Non-pigmented ciliary epithelial cell (primary cell): ENCODE data around the gene MC2R.
"Not testable (repeated sequence)": the region's sequence is repeated elsewhere in the genome, so short reads cannot be mapped to it uniquely, and the experiment has no call there.

Experiments
- DNase-seq: peaks from one replicate; pipeline ENCODE4 v3.0.0-alpha.2; 2010; ENCODE audit warnings: low read depth

The MC2R gene

DNA sequence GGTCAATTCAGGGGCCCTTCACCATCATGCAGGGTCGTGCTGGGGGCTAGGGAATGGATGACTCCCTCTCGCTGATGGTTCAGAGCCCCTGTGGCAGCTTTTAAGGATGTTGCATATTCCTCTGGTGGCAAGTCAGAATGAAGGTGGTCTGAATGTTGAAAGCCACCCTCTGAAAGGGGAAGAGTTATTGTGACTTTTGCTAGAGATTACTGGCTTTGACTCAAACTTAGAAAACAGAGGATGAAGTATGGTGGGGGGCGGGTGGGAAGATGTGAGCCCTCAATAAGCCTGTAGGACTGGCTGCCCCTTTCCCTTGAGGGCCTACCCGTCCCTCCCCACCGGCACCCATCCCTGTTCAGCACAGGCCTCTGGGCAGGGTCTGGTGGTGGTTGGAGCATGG is 23.2 kb downstream of the MC2R start:
- DNase-seq, result no peak

DNA sequence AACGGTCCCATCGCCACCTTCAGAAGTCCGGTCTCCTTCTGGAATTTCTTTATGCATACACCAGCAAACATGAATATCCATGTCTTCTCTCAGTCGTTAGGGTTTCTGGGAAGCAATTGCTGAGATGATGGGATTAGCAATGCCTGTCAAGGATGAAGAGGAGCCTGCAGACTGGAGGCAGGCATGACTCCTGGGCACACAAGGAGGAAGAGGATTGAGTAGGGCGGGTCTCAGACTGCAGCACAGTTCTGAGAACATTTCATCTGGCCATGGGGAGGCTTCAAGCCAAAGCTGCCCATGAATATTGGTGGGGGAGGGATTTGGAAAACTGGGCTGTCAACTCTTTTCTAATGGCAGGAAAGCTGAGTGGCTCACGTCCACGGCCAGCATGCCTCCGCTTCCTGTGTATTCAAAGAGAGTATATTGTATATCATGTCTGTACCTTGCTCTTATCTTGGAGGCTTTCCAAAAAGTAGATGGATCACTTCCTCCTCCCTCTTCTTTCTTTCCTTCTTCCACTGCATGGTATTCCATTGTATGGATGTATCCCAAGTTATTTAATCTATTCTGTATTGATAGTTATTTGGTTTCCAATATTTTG is 24.5 kb downstream of the MC2R start:
- no peak for DNase-seq

DNA sequence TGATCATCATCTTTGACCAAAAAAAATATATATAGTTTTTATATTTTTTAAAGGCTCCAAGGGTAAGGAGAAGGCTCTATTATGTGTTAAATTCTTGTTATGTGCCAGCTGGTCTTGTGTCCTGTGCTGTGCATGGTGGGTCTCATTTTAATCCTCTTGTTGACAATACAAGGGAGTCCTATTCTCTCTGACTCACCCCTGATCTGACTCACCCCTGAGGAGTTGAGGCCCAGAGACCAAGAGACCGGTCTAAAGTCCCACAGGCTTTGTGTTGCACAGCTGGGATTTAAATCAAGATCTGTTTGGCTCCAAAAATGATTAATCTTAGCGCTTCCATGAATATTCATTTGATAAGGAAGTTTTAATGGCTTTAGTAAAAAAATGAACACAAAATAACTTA is 25.7 kb downstream of the MC2R start:
- no peak for DNase-seq

DNA sequence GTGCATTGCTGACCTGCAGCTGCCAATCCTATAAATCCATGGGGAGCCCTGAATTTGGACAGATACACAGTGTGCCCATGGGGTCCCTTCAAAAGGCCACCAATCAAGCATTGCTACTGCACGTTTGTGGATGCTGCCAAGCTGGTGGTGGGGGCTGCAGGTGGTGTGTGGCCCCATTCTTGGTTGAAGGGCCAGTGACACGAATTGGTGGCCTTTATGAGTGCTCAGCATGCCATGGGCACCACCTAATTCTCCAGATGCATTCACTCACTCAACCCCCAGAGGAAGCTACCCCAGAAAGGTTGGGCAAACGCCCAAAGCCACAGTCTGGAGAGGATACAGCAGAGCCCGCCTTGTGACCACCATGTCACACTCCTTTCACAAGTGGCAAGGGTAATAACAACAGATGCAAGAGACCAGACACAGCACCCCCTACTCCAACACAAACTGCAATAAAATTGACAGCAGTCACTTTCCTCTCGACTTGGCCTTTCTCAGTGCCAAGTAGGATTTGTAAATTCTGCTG is 27.1 kb downstream of the MC2R start:
- no peak for DNase-seq

DNA sequence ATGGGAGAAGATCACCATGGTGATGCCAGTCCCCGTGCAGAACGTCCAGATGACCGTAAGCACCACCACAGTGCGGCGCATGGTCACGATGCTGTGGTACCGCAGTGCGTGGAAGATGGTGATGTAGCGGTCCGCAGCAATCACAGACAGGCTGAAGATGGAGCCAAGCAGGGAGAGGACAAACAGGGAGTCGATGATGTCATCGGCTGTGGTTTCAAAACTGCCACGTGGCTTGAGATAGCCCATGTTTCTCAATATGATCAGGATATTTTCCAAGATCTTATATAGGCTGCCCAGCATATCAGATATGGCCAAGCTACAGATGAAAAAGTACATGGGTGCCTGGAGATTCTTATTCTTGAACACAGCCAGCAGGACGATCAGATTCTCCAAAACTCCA is 30.3 kb downstream of the MC2R start:
- DNase-seq, result no peak

DNA sequence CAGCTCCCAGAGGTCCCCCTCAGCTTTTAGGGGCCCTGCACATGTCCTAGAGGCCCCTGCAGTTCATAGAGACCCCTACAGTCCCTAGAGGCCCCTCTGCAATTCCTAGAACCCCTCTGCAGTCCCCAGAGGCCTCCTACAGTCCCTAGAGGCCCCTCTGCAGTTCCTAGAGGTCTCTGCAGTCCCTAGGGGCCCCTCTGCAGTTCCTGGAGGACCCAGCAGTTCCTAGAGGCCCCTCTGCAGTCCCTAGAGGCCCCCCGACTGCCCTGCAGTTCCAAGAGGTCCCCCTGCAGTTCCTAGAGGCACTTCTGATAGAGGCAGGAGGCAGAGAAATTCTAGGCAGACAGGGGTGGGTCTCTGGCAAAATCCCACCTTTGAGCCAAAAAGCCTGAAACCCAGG is 35.4 kb downstream of the MC2R start:
- DNase-seq, result no peak

DNA sequence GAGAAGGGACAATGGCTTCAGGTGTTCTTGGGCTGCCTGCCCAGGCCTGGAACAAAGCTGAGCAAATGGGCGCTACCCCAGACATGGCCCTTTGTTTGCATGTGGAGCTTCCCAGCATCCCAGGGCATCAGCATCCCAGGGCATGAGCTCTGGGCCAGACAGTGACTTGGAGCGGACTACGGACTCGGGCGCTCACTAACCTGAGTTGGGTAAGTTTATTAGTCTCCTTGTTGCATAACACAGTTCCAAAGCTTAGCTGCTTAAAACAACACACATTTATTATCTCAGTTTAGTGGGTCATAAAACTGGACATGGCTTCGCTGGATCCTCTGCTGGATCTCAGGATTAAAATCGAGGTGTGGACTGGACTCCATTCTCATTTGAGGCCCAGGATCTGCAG is 35.8 kb downstream of the MC2R start:
- DNase-seq, result no peak

DNA sequence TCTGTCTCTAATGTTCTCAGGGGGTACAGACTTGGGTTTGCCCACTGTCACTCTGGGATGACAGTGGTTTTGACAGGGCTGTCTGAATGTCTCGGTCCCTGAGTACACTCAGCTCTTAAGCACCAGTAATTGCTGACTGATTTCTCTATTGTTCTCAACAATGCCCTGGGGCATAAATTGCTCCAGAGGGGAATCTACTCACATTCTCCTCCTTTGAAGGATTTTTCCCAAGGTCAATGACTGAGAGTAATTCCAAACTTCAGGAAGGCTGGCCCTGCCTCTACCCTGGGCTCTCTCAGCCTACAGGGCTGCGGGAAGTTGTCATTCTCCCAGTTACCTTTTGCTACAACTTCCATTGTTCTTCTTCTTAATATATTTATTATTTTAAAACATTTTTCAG is 36.5 kb downstream of the MC2R start:
- no peak for DNase-seq

DNA sequence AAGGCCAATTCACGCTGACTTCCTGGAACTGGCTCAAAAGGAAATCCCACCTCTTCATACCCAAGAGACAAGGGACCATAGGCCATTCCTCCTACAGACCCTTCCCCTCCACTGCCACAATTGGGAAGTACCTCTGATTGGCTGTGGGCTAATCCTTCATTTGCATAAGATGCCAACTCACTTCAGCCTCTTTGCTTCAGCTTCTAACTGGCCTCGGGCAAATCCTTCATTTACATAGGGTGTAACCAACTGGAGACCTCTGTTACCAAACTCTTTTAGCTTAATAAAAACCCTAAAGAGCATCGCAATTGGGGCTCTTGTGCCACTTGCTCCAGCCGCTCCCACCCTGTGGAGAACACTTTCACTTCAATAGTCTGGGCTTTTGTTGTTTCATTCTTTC is 38.2 kb downstream of the MC2R start:
- no peak for DNase-seq

DNA sequence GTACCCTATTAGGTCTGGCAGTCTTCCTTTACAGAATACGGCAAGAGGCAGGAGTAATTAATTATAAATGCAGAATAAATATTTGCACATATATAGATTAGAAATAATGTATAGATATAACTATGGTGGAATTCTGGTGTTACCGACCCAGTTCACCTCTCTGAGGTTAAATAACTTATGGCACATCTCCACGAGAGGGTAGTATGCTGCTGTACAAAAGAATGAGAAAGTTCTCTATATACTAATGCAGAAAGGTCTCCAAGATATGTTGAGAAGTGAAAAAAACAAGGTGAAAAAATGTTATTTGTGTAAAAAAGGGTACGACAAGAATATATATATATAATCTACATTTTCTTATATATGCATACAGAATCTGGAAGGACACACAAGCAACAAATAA is 40.8 kb downstream of the MC2R start:
- DNase-seq, result no peak

DNA sequence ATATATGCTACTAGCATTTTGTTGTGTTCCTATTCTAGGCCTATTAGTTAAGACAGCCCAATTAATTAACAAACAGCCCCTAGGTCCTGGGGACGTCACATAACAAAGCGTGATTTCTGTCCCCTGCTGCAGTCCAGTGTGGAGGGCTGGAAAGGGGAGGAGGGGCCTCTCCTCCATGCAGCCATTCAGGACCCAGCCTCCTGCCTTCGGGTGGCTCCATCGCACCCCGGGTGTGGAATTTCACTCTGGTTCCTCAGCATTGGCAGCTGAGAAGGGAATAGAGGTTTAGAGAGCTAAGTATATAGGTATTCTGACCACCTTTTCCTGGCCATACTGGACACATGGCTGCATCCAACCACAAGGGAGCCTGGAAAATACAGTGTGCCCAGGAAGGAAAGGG is 42.4 kb downstream of the MC2R start:
- no peak for DNase-seq

DNA sequence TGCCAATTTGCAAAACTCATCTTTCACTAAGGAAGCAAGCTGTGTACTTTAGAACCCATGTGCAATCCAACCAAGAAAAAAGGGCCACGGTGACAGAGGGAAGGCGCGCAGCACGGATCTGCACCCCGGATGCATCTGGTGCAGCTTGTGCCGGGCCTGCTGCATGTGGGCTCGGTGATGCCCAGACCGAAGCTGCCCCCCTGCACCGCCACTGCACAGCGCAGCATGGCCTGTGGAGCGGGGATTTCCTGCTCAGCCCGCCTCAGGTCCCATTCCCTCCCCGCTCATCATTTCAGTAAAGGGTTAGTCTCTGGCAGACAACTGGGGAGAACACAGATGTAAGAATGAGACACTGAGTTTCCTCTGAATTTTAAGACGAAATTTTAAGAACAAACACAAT is 43.0 kb downstream of the MC2R start:
- no peak for DNase-seq

DNA sequence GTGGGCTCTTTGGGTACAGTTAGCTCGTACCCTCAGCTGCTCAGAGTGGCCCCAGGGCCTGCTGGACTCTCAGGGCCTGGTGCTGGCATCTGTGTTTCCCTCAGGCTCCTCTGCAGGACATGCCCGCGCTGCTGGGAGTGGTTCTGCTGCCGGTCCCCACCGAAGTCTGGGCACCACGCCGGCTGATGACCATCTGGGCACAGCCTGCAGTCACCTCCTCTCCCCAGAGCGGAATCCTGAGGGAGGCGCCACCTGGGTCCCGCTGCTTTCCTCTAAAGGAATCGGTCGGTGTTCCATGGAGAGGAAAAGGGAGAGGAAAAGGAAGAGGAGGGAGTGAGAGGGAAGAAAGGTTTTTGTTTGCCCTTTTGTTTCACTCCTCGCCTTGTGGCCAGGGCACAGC is 43.6 kb downstream of the MC2R start:
- no peak for DNase-seq

DNA sequence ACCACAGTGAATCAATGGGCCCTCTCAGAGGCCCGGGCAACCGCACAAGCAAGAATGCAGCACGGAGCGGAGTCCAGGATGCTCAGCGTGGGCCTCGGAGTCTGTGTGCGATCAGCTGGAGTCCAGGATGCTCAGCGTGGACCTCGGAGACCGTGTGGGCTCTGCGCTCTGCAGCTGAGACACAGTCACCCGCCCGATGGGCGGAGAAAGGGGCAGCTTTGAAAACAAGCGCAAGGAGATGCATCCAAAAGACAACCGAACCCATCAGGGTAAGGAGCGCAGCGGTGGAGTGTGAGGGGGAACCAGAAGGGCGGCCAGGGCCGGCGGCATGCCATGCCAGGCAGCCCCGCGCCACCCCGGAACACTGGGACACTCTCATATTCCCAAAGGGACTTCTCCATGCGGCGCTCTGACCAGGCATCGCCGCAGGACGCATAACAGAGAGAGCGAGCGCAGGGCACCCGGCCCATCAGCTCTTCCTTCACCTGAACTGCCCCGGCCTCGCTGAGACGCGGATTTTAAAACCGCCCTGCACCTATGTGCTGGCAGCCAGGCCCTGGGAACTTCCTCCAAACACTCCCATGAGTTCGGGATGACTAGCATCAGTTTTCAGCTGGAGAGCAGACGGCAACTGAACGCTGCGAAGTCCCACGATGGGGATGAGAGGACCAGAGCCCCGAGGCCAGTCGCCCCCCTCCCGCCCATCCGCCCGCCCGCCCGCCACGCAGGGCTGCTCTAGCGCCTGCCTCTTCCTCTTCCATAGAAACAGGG is 46.6 kb downstream of the MC2R start:
- DNase-seq, result no peak

DNA sequence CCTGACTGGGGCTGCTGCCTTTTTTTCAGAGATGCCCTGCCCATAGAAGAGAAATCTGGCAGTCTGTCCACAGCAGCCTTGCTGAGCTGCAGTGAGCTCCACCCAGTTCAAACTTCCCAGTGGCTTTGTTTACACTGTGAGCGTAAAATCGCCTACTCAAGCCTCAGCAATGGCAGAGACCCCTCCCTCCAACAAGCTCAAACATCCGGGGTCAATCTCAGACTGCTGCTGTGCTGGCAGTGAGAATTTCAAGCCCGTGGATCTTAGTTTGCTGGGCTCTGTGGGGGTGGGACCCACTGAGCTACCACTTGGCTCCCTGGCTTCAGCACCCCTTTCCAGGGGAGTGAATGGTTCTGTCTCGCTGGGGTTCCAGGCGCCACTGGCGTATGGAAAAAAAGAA is 52.4 kb downstream of the MC2R start:
- DNase-seq, result not testable (repeated sequence)

DNA sequence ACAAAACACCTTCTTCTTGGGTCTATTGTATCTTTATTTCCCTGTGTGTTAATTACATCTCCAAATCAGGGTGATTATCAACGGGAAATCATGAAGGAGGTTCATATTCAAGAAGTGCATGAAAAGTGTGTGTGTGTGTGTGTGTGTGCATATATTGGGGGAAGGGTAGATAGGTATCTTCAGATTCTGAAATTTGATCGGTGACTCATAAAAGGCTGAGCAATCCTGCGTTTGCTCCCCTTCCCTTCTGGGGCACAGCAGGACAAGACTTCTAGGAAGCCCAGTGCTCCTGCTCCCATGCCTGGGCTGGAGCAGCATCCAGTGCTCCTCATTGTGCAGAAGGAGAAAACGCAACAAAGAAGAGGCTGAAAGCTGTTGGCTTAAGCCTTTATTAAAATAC is 65.5 kb downstream of the MC2R start:
- DNase-seq, result no peak

DNA sequence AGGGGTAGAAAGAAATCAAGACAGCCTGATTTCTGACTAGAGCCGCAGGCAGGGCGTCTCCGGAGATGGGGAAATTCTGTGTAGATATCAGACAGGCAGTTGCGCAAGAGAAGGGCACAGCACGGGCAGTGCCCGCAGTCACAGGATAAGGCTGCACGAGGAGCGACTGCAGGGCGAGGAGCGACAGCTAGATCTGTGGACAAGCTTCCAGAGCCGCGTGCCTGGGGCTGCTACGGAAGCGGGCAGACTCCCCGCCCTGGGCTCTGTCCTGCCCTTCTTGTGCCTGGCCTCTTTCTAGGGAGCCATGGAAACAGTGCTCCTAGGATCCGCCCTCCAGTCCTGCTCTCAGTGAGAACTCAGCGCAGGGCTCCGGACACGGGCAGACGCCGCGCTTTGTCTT is 78.8 kb downstream of the MC2R start:
- no peak for DNase-seq

DNA sequence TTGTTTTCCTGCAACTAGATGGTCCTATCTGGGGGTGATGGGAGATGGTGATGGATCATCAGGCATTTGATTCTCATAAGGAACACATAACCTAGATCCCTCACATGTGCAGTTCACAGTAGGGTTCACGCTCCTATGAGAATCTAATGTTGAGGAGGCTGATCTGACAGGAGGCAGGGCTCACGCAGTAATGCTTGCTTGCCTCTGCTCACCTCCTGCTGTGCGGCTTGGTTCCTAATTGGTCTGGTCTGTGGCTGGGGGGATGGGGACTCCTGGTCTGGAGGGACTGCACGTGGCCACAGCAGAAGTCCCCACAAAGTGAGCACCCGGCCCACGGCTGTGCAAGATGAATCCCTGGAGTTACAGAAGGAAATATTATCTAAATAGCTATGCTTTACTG is 80.1 kb downstream of the MC2R start:
- DNase-seq, result no peak

DNA sequence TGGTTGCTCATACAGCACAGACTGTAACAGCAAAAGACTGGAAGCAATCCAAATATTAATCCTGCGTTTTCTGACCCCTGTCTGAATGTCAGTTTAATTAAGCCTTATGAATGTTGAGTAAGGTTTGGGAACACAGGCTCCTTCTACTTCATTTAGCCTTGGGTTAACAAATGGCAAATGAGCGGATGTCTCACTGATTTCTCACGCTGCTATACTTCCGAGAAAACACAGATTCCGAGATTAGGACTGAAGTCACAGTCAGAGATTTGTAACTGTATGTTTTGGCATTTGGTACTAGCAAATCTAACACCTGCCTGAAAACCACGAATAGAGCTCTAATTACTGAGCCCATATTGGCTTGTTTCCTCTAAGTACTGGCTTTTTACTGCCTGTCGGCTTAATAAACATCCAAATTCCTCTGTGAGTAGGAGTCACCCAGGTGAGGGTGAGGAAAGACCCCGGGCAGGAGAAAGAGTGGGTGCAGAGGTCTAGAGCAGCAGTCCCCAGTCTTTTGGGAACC is 80.8 kb downstream of the MC2R start:
- DNase-seq, result no peak
